ENCODE measurements around the gene ASB4. TPM values are rescaled to one million over a fixed set of nuclear protein-coding genes. Genes with fewer than 3 reads are reported as not detected.
"Not testable (repeated sequence)": the region's sequence is repeated elsewhere in the genome, so short reads cannot be mapped to it uniquely, and the experiment has no call there.

The ASB4 gene
- total RNA-seq, 4 donors from 2014 or later, result 1.3 TPM; not detected in 3

DNA sequence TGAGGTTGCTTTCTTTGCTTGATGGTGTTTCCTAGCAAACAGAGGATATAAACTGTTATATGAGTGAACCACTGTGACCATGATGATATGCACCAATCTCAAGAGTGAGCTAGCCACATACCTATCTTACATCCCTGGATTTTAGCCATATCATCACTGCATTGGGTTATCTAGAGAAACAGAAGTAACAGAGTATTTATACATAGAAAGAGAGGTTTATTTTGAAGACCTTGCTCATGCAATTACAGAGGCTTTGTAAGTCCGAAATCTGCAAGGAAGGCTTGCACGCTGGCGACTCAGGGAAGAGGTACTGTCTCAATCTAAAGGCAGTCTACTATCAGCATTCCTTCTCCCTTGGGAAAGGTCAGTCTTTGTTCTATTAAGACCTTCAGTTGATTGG, 39.1 kb upstream of the ASB4 start:
- no peaks in the 10 kb centered on the region for H3K36me3 ChIP-seq
- no peak overlapping the region for H3K4me3 ChIP-seq
- TF ChIP-seq, protein P1, sequence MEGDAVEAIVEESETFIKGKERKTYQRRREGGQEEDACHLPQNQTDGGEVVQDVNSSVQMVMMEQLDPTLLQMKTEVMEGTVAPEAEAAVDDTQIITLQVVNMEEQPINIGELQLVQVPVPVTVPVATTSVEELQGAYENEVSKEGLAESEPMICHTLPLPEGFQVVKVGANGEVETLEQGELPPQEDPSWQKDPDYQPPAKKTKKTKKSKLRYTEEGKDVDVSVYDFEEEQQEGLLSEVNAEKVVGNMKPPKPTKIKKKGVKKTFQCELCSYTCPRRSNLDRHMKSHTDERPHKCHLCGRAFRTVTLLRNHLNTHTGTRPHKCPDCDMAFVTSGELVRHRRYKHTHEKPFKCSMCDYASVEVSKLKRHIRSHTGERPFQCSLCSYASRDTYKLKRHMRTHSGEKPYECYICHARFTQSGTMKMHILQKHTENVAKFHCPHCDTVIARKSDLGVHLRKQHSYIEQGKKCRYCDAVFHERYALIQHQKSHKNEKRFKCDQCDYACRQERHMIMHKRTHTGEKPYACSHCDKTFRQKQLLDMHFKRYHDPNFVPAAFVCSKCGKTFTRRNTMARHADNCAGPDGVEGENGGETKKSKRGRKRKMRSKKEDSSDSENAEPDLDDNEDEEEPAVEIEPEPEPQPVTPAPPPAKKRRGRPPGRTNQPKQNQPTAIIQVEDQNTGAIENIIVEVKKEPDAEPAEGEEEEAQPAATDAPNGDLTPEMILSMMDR (IDR thresholded peaks at IDR 0.05), result no peak
- TF ChIP-seq POLR2A (IDR thresholded peaks at IDR 0.05), result no peak
- H3K27me3 ChIP-seq, result no peaks in the 10 kb centered on the region
- no peak overlapping the region for H3K27ac ChIP-seq
- DNase-seq, result no peak
- no peaks in the 10 kb centered on the region for H3K4me1 ChIP-seq
- H3K9me3 ChIP-seq, result no peaks in the 10 kb centered on the region

DNA sequence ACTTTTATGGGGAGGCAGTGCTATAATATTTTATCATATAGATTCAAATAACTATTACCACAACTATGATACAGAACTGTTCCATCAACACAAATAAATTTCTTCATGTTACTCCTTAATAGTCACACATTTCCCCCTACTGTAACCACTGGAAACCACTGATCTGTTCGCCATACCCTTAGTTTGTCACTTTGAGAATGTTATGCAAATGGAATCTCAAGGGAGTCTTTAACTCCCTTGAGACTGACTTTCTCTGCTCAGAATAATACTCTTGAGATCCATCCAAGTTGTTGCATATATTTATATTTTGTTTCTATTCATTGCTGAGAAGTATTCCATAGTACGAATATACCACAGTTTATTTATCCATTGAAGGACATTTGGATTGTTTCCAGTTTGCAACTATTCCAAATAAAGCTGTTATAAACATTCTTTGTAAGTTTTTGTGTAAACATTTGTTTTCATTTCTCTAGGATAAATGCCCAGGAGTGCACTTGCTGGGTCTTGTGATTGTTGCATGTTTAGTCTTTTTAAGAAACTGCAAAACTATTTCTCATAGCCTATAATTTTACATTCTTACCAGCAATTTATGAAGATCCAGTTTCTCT, 31.2 kb upstream of the ASB4 start:
- Histone ChIP-seq H3K9me3 (no peaks in the 10 kb centered on the region), H3K4me3 (no peak overlapping the region), H3K36me3 (no peaks in the 10 kb centered on the region), H3K27ac (no peak overlapping the region), H3K4me1 (no peaks in the 10 kb centered on the region), H3K27me3 (no peaks in the 10 kb centered on the region)
- TF ChIP-seq, protein P1 (IDR thresholded peaks at IDR 0.05), result no peak
- no peak for TF ChIP-seq POLR2A (IDR thresholded peaks at IDR 0.05)
- no peak for DNase-seq

DNA sequence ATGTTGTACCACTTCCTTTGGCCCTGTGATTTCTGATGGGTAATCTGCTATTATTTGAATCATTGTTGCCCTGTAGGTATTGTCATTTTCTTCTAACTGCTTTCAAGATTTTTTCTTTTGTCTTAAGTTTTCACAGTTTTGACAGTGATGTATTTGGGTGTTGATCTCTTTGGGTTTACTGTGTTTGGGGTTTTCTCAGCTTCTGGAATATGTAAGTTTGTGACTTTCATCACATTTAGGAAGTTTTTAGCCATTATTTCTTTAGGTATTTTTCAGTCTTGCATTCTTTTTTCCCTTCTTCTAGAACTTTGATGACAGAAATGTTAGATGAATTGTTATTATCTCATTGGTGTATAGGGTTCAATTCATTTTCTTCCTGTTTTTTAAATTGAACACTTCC, 27.8 kb upstream of the ASB4 start:
- H3K9me3 ChIP-seq, result no peaks in the 10 kb centered on the region
- H3K36me3 ChIP-seq, result no peaks in the 10 kb centered on the region
- TF ChIP-seq POLR2A (IDR thresholded peaks at IDR 0.05), result no peak
- TF ChIP-seq, protein P1 (IDR thresholded peaks at IDR 0.05), result no peak
- no peak for DNase-seq
- no peaks in the 10 kb centered on the region for H3K27me3 ChIP-seq
- no peak overlapping the region for H3K27ac ChIP-seq
- H3K4me3 ChIP-seq, result no peak overlapping the region
- no peaks in the 10 kb centered on the region for H3K4me1 ChIP-seq

DNA sequence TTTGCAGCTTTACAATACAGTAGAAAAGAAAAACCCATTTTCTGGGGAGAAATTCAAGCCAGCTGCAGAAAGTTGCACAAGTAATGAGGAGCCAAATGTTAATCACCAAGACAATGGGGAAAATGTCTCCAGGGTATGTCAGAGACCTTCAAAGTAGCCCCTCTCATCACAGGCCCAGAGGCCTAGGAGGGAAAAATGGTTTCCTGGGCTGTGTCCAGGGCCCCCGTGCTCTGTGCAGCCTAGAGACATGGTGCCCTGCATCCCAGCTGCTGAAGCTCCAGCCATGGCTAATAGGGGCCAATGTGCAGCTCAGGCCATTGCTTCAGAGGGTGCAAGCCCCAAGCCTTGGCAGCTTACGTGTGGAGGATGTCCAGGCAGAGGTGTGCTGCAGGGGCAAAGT, 25.1 kb upstream of the ASB4 start:
- H3K27me3 ChIP-seq, H3K4me3 ChIP-seq, H3K4me1 ChIP-seq, H3K36me3 ChIP-seq, DNase-seq, H3K27ac ChIP-seq, H3K9me3 ChIP-seq: not testable (repeated sequence)

DNA sequence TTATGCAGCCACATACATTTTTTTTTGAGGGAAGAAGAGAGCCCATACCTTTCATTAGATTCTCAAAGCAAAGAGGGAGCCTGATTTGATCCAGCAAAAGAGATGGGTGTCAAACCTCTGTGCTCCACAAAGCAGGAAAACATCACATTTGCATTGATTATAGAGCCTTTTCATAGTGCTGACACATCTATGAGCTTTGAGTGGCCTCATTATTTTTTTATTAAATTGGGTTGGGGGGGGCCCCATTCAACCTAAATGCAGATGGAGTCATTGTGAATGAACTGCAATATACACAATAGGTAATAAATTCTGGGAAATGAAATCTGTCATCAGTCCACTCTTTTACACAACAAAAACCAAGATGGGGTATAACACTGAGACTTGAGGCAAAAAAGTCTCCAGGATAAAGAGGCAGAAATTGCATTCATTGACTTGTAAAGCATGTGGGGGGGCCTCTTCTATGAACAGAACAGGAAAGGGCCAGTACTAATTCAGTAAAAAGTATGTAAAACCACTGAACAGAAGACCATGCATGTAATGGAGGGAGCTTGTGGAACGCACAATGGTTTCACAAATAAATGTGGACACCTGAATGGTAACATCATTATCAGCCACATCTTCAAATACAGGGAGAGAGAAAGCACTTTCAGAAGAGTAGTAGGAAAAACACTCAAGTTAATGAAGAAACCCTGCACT, 17.7 kb upstream of the ASB4 start:
- no peak for TF ChIP-seq POLR2A (IDR thresholded peaks at IDR 0.05)
- TF ChIP-seq, protein P1 (IDR thresholded peaks at IDR 0.05), result no peak
- no peaks in the 10 kb centered on the region for H3K4me1 ChIP-seq
- no peak overlapping the region for H3K4me3 ChIP-seq
- H3K27me3 ChIP-seq, result no peaks in the 10 kb centered on the region
- H3K27ac ChIP-seq, result no peak overlapping the region
- no peaks in the 10 kb centered on the region for H3K9me3 ChIP-seq
- no peaks in the 10 kb centered on the region for H3K36me3 ChIP-seq
- DNase-seq, result no peak

DNA sequence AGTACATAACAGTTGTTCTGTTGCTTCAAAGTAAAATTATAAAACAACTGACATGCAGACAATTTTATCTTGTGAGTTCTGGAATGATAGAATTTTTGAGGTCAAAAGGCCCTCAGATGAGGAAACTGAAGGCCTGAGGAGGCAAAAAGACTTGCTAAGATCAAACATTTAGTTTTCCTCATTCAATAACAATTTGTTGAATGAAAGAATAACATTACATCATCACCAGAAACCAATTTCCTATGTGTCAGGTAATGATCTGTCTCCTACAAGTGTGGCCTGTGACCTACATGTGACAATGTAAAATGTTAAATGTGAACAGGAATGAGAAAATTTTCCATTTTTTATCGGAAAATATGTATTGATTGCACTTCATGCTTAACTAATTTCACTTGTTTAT, 16.6 kb upstream of the ASB4 start:
- Histone ChIP-seq H3K36me3 (no peaks in the 10 kb centered on the region), H3K9me3 (no peaks in the 10 kb centered on the region), H3K4me3 (no peak overlapping the region), H3K4me1 (no peaks in the 10 kb centered on the region), H3K27me3 (no peaks in the 10 kb centered on the region), H3K27ac (no peak overlapping the region)
- TF ChIP-seq, protein P1 (IDR thresholded peaks at IDR 0.05), result no peak
- TF ChIP-seq POLR2A (IDR thresholded peaks at IDR 0.05), result no peak
- no peak for DNase-seq
